Osteocyte (in vitro differentiated cells): ENCODE results near the gene GABRG3. TPM values are rescaled to one million over a fixed set of nuclear protein-coding genes. Genes with fewer than 3 reads are reported as not detected.

ENCODE experiments used
- DNase-seq: peaks from one replicate; pipeline ENCODE4 v3.0.0; 2021; ENCODE audit warnings: mixed read lengths; ENCODE audit not compliant: unreplicated experiment; ENCODE audit errors: extremely low spot score
- H3K27ac Mint-ChIP-seq: one replicate; pipeline ENCODE4 v1.8.0; 2021; ENCODE audit warnings: mild to moderate bottlenecking, mixed read lengths; ENCODE audit not compliant: unreplicated experiment
- H3K27me3 Mint-ChIP-seq: one replicate; pipeline ENCODE4 v1.8.0; 2021; ENCODE audit warnings: mixed read lengths; ENCODE audit not compliant: unreplicated experiment
- H3K36me3 Mint-ChIP-seq: one replicate; pipeline ENCODE4 v1.8.0; 2021; ENCODE audit warnings: mixed read lengths; ENCODE audit not compliant: unreplicated experiment
- H3K4me1 Mint-ChIP-seq: one replicate; pipeline ENCODE4 v1.8.0; 2021; ENCODE audit warnings: mixed read lengths; ENCODE audit not compliant: unreplicated experiment
- H3K4me3 Mint-ChIP-seq: one replicate; pipeline ENCODE4 v1.8.0; 2021; ENCODE audit warnings: mild to moderate bottlenecking, moderate library complexity, mixed read lengths; ENCODE audit not compliant: unreplicated experiment
- H3K9me3 Mint-ChIP-seq: one replicate; pipeline ENCODE4 v1.8.0; 2021; ENCODE audit warnings: mixed read lengths; ENCODE audit not compliant: unreplicated experiment
- CTCF ChIP-seq: fragments of 200-600 bp; sonication (generic); IDR thresholded peaks from 2 replicates; pipeline ENCODE4 v1.5.0; 2021; ENCODE audit warnings: antibody characterized with exemption, mild to moderate bottlenecking, moderate library complexity
- total RNA-seq: library from RNA; stranded (reverse); gene quantifications from 2 replicates; pipeline ENCODE4 v1.2.1, GENCODE V29; 2021

GABRG3 gene
- total RNA-seq, 1 donor from 2014 or later = 0.19 TPM

GRCh38 chr15:27480642-27481041 lies 509.7 kb downstream of the GABRG3 start:
- no peak for TF ChIP-seq CTCF
- no peaks in the 10 kb centered on the region for H3K4me1 Mint-ChIP-seq
- no peaks in the 10 kb centered on the region for H3K27me3 Mint-ChIP-seq
- H3K4me3 Mint-ChIP-seq = no peak overlapping the region
- H3K9me3 Mint-ChIP-seq = peaks cover 4% of the 10 kb centered on the region
- no peaks in the 10 kb centered on the region for H3K36me3 Mint-ChIP-seq
- no peak overlapping the region for H3K27ac Mint-ChIP-seq
- no peak for DNase-seq

- Mint-ChIP-seq H3K27me3 (no peaks in the 10 kb centered on the region), H3K4me1 (no peaks in the 10 kb centered on the region), H3K36me3 (no peaks in the 10 kb centered on the region), H3K4me3 (no peak overlapping the region), H3K9me3 (peaks cover 4% of the 10 kb centered on the region), H3K27ac (no peak overlapping the region)
- TF ChIP-seq CTCF = no peak
- DNase-seq = no peak
Observed at GRCh38 chr15:27481768-27482167, 510.8 kb downstream of the GABRG3 start.

- Mint-ChIP-seq H3K27ac (no peak overlapping the region), H3K4me3 (no peak overlapping the region), H3K9me3 (peaks cover 4% of the 10 kb centered on the region), H3K4me1 (no peaks in the 10 kb centered on the region), H3K36me3 (no peaks in the 10 kb centered on the region), H3K27me3 (no peaks in the 10 kb centered on the region)
- no peak for DNase-seq
- no peak for TF ChIP-seq CTCF
Observed at GRCh38 chr15:27482287-27482686, 511.3 kb downstream of the GABRG3 start.

GRCh38 chr15:27483124-27483523 lies 512.1 kb downstream of the GABRG3 start:
- Mint-ChIP-seq H3K4me1 (no peaks in the 10 kb centered on the region), H3K27ac (no peak overlapping the region), H3K9me3 (peaks cover 2% of the 10 kb centered on the region), H3K4me3 (no peak overlapping the region), H3K36me3 (no peaks in the 10 kb centered on the region), H3K27me3 (no peaks in the 10 kb centered on the region)
- TF ChIP-seq CTCF = no peak
- no peak for DNase-seq

- Mint-ChIP-seq H3K4me1 (no peaks in the 10 kb centered on the region), H3K27me3 (no peaks in the 10 kb centered on the region)
Observed at GRCh38 chr15:27485265-27485664, 514.3 kb downstream of the GABRG3 start.

More at GRCh38 chr15:27485265-27485664, 514.3 kb downstream of the GABRG3 start:
- Mint-ChIP-seq H3K4me3 (no peak overlapping the region), H3K36me3 (no peaks in the 10 kb centered on the region), H3K9me3 (no peaks in the 10 kb centered on the region), H3K27ac (no peak overlapping the region)
- no peak for TF ChIP-seq CTCF
- DNase-seq = no peak
